A673 (cell line): ENCODE data around the gene CDK8.

Experiments
- CTCF ChIP-seq: fragments of 300-800, 200-600 bp; sonication (generic); conservative IDR thresholded peaks from 2 replicates; pipeline ENCODE4 v1.5.1; 2017; ENCODE audit warnings: low read depth, mild to moderate bottlenecking, antibody characterized with exemption, low read length, moderate library complexity, mixed read lengths
- EZH2 ChIP-seq: fragments of 200-600 bp; sonication (generic); IDR thresholded peaks from 2 replicates; pipeline ENCODE4 v1.6.1; 2017; ENCODE audit warnings: borderline replicate concordance, low read depth, mild to moderate bottlenecking, mixed read lengths, antibody characterized with exemption, low read length; ENCODE audit not compliant: poor library complexity, severe bottlenecking

GRCh38 chr13:26308250-26308649 lies 54.3 kb downstream of the CDK8 start:
- no peak for TF ChIP-seq EZH2
- TF ChIP-seq CTCF: no peak
